Measurements from ENCODE around the gene PDLIM7. TPM values are rescaled to one million over a fixed set of nuclear protein-coding genes. Genes with fewer than 3 reads are reported as not detected.

Gene PDLIM7
- 220 and 227 TPM in 2 replicates for polyA plus RNA-seq (2013)

- Histone ChIP-seq H3K36me3 (ENCODE audit: control insufficient read depth in 1 of 2, insufficient read depth in 2 of 2, low read length in 2 of 2) (peaks cover 30 to 32% of the 10 kb centered on the region in 2 experiments), H3K9ac (ENCODE audit: low read length) (peak within 1 kb of the TSS; percentile 95), H3K79me2 (ENCODE audit: control insufficient read depth, insufficient read depth, low read length, poor library complexity) (peaks cover 21% of the 10 kb centered on the region), H4K8ac (ENCODE audit: low read depth, low read length) (peak within 1 kb of the TSS; percentile 91), H3K14ac (ENCODE audit: low read length) (peak within 1 kb of the TSS; percentile 97), H2BK12ac (ENCODE audit: low read length) (peak within 1 kb of the TSS; percentile 44), H3K23ac (ENCODE audit: low read length) (no peak within 1 kb of the TSS), H4K12ac (ENCODE audit: low read depth, low read length) (peak within 1 kb of the TSS; percentile 84), H2BK5ac (ENCODE audit: low read depth, low read length, poor library complexity) (peak within 1 kb of the TSS; percentile 96), H3K4me1 (ENCODE audit: control insufficient read depth in 1 of 2, insufficient read depth in 2 of 2, low read length in 2 of 2) (peaks cover 37 to 50% of the 10 kb centered on the region in 2 experiments), H3K9me3 (ENCODE audit: insufficient read depth, low read depth, low read length) (no peaks in the 10 kb centered on the region), H3K27me3 (ENCODE audit: insufficient read depth, low read length) (no peaks in the 10 kb centered on the region), H3K18ac (ENCODE audit: low read length) (peak within 1 kb of the TSS; percentile 95), H3K4ac (ENCODE audit: low read depth, low read length) (peak within 1 kb of the TSS; percentile 89), H3K4me3 (ENCODE audit: low read depth, low read length) (peak within 1 kb of the TSS; percentile 78), H2BK120ac (ENCODE audit: insufficient read depth, low read length, poor library complexity) (peak within 1 kb of the TSS; percentile 97), H3K4me2 (ENCODE audit: low read length) (peak within 1 kb of the TSS; percentile 79), H3K27ac (ENCODE audit: low read depth, low read length) (peak within 1 kb of the TSS; percentile 97), H3K79me1 (ENCODE audit: low read length) (peaks cover 44% of the 10 kb centered on the region), H2AFZ (ENCODE audit: insufficient read depth, low read length, poor library complexity) (peak within 1 kb of the TSS; percentile 66), H2AK5ac (ENCODE audit: low read length) (peak within 1 kb of the TSS; percentile 81), H4K91ac (ENCODE audit: low read depth, low read length) (peak within 1 kb of the TSS; percentile 98)
- no CpG with 5 or more reads among the region's 73 CpGs for whole genome bisulfite sequencing (ENCODE audit: extremely low coverage, insufficient coverage, insufficient read length)
- DNase-seq, result peak; percentile 98 to 99
These were observed at the start of gene PDLIM7 for GRCh38 chr5:177497292-177498012. Gene PDLIM7 (minus strand): TSS chr5:177497604. CDS start chr5:177496512, 1,092 bp downstream.

GRCh38 chr5:177546258-177546741, 48.9 kb upstream of the PDLIM7 start:
- Histone ChIP-seq H3K79me2 (ENCODE audit: control insufficient read depth, insufficient read depth, low read length, poor library complexity) (no peaks in the 10 kb centered on the region), H2BK5ac (ENCODE audit: low read depth, low read length, poor library complexity) (no peak overlapping the region), H4K8ac (ENCODE audit: low read depth, low read length) (no peak overlapping the region), H3K27me3 (ENCODE audit: insufficient read depth, low read length) (no peaks in the 10 kb centered on the region), H2BK120ac (ENCODE audit: insufficient read depth, low read length, poor library complexity) (no peak overlapping the region), H3K27ac (ENCODE audit: low read depth, low read length) (peak overlapping the region; percentile 66), H3K18ac (ENCODE audit: low read length) (no peak overlapping the region), H3K4me3 (ENCODE audit: low read depth, low read length) (no peak overlapping the region), H4K12ac (ENCODE audit: low read depth, low read length) (no peak overlapping the region), H3K4me1 (ENCODE audit: control insufficient read depth in 1 of 2, insufficient read depth in 2 of 2, low read length in 2 of 2) (peaks cover 8 to 18% of the 10 kb centered on the region in 2 experiments), H2AK5ac (ENCODE audit: low read length) (no peak overlapping the region), H4K91ac (ENCODE audit: low read depth, low read length) (no peak overlapping the region), H3K36me3 (ENCODE audit: control insufficient read depth in 1 of 2, insufficient read depth in 2 of 2, low read length in 2 of 2) (peaks cover 3% of the 10 kb centered on the region in 2 experiments), H3K9me3 (ENCODE audit: insufficient read depth, low read depth, low read length) (no peaks in the 10 kb centered on the region), H3K9ac (ENCODE audit: low read length) (no peak overlapping the region), H2AFZ (ENCODE audit: insufficient read depth, low read length, poor library complexity) (no peak overlapping the region), H3K23ac (ENCODE audit: low read length) (no peak overlapping the region), H2BK12ac (ENCODE audit: low read length) (no peak overlapping the region), H3K4ac (ENCODE audit: low read depth, low read length) (no peak overlapping the region), H3K14ac (ENCODE audit: low read length) (no peak overlapping the region), H3K79me1 (ENCODE audit: low read length) (no peaks in the 10 kb centered on the region), H3K4me2 (ENCODE audit: low read length) (no peak overlapping the region)
- peak; percentile 96 to 98 for DNase-seq
- no CpG with 5 or more reads among the region's 1 CpG for WGBS (ENCODE audit: extremely low coverage, insufficient coverage, insufficient read length)

- Histone ChIP-seq H3K36me3 (ENCODE audit: control insufficient read depth in 1 of 2, insufficient read depth in 2 of 2, low read length in 2 of 2) (peaks cover 3% of the 10 kb centered on the region in 2 experiments), H3K18ac (ENCODE audit: low read length) (no peak overlapping the region), H2AK5ac (ENCODE audit: low read length) (no peak overlapping the region), H2AFZ (ENCODE audit: insufficient read depth, low read length, poor library complexity) (no peak overlapping the region), H3K4me1 (ENCODE audit: control insufficient read depth in 1 of 2, insufficient read depth in 2 of 2, low read length in 2 of 2) (peaks cover 8 to 18% of the 10 kb centered on the region in 2 experiments), H4K12ac (ENCODE audit: low read depth, low read length) (no peak overlapping the region), H3K14ac (ENCODE audit: low read length) (no peak overlapping the region), H2BK12ac (ENCODE audit: low read length) (no peak overlapping the region), H3K27me3 (ENCODE audit: insufficient read depth, low read length) (no peaks in the 10 kb centered on the region), H3K79me1 (ENCODE audit: low read length) (no peaks in the 10 kb centered on the region), H3K9me3 (ENCODE audit: insufficient read depth, low read depth, low read length) (no peaks in the 10 kb centered on the region), H3K9ac (ENCODE audit: low read length) (no peak overlapping the region), H2BK120ac (ENCODE audit: insufficient read depth, low read length, poor library complexity) (no peak overlapping the region), H3K4me3 (ENCODE audit: low read depth, low read length) (no peak overlapping the region), H3K23ac (ENCODE audit: low read length) (no peak overlapping the region), H3K4ac (ENCODE audit: low read depth, low read length) (no peak overlapping the region), H3K4me2 (ENCODE audit: low read length) (no peak overlapping the region), H3K79me2 (ENCODE audit: control insufficient read depth, insufficient read depth, low read length, poor library complexity) (no peaks in the 10 kb centered on the region), H4K91ac (ENCODE audit: low read depth, low read length) (no peak overlapping the region), H2BK5ac (ENCODE audit: low read depth, low read length, poor library complexity) (peak overlapping the region; percentile 2), H3K27ac (ENCODE audit: low read depth, low read length) (peak overlapping the region; percentile 66), H4K8ac (ENCODE audit: low read depth, low read length) (no peak overlapping the region)
- no CpG with 5 or more reads among the region's 4 CpGs for whole genome bisulfite sequencing (ENCODE audit: extremely low coverage, insufficient coverage, insufficient read length)
- peak; percentile 70 to 86 for DNase-seq
These were observed 48.3 kb upstream of the PDLIM7 start for GRCh38 chr5:177545487-177546257.

GRCh38 chr5:177542816-177543465, 45.5 kb upstream of the PDLIM7 start:
- Histone ChIP-seq H3K4ac (ENCODE audit: low read depth, low read length) (peak overlapping the region; percentile 22), H3K79me1 (ENCODE audit: low read length) (no peaks in the 10 kb centered on the region), H3K79me2 (ENCODE audit: control insufficient read depth, insufficient read depth, low read length, poor library complexity) (no peaks in the 10 kb centered on the region), H4K12ac (ENCODE audit: low read depth, low read length) (no peak overlapping the region), H3K36me3 (ENCODE audit: control insufficient read depth in 1 of 2, insufficient read depth in 2 of 2, low read length in 2 of 2) (peaks cover 11 to 13% of the 10 kb centered on the region in 2 experiments), H3K4me2 (ENCODE audit: low read length) (no peak overlapping the region), H3K23ac (ENCODE audit: low read length) (peak overlapping the region; percentile 41), H2AFZ (ENCODE audit: insufficient read depth, low read length, poor library complexity) (no peak overlapping the region), H3K4me1 (ENCODE audit: control insufficient read depth in 1 of 2, insufficient read depth in 2 of 2, low read length in 2 of 2) (peaks cover 8 to 25% of the 10 kb centered on the region in 2 experiments), H2BK120ac (ENCODE audit: insufficient read depth, low read length, poor library complexity) (no peak overlapping the region), H3K14ac (ENCODE audit: low read length) (no peak overlapping the region), H3K27me3 (ENCODE audit: insufficient read depth, low read length) (no peaks in the 10 kb centered on the region), H4K91ac (ENCODE audit: low read depth, low read length) (no peak overlapping the region), H4K8ac (ENCODE audit: low read depth, low read length) (no peak overlapping the region), H2BK12ac (ENCODE audit: low read length) (no peak overlapping the region), H3K4me3 (ENCODE audit: low read depth, low read length) (no peak overlapping the region), H2BK5ac (ENCODE audit: low read depth, low read length, poor library complexity) (no peak overlapping the region), H3K27ac (ENCODE audit: low read depth, low read length) (no peak overlapping the region), H3K9ac (ENCODE audit: low read length) (no peak overlapping the region), H2AK5ac (ENCODE audit: low read length) (no peak overlapping the region), H3K18ac (ENCODE audit: low read length) (no peak overlapping the region), H3K9me3 (ENCODE audit: insufficient read depth, low read depth, low read length) (no peaks in the 10 kb centered on the region)
- no peak for DNase-seq
- WGBS (ENCODE audit: extremely low coverage, insufficient coverage, insufficient read length), result no CpG with 5 or more reads among the region's 4 CpGs

Measured in trophoblast cell (in vitro differentiated cells and primary cell).